Measurements from ENCODE around the gene ARL4C. TPM values are rescaled to one million over a fixed set of nuclear protein-coding genes. Genes with fewer than 3 reads are reported as not detected.

Gene ARL4C
- total RNA-seq, 2 experiments from 2014 or later = 123 to 126 TPM

DNA sequence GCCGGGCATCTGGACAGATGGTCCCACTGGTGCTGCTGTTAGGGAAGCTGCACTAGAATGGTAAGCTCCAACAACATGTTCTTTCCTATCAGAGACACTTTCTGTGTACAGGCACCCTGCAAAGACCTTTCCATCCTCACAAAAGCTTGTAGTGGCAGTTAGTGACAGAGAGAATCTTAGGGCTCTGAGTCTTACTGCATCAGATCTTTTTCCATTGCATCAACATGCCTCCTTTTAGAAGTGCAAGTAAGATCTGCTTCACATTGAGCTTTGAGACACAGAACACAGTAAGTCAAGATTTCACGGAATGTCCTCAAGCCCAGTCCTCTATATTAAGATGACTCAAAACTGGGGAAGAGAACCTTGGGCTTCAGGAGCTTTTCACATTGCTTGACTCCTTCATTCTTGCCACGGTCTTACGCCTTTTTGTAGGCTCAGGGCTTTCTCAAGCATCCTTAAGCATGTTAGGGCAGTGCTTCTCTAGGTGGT, 52.6 kb downstream of the ARL4C start:
- peaks cover 14% of the 10 kb centered on the region for H3K9me3 Mint-ChIP-seq (ENCODE audit: insufficient read depth)
- no peaks in the 10 kb centered on the region for H3K27me3 Mint-ChIP-seq (ENCODE audit: low read depth)
- H3K4me3 Mint-ChIP-seq = no peak overlapping the region
- no peak for ATAC-seq
- H3K27ac Mint-ChIP-seq = peak overlapping the region; percentile 34
- no peak for DNase-seq
- H3K36me3 Mint-ChIP-seq (ENCODE audit: low read depth) = peaks cover 50% of the 10 kb centered on the region
- H3K4me1 Mint-ChIP-seq (ENCODE audit: low read depth) = peaks cover 83% of the 10 kb centered on the region
- CTCF ChIA-PET = interaction anchor here (1.0 to 2.7 kb wide), 6 partner anchors 9 to 155 kb away, joined by 3 to 12 read pairs (median 4); no protein-coding TSS in a partner anchor
- POLR2A ChIA-PET = interaction anchor here (0.6 to 3.3 kb wide), 6 partner anchors 8 to 154 kb away, joined by 3 to 25 read pairs (median 6); no protein-coding TSS in a partner anchor
